Endothelial cell of hepatic sinusoid (primary cell): ENCODE results near the gene BCAP31.

Source experiments
- in situ Hi-C: cut with HindIII; loops from 2 replicates; pipeline ENCODE4 v1.10.0; 2017; ENCODE audit warnings: low sequenced_read_pairs

The BCAP31 gene

DNA sequence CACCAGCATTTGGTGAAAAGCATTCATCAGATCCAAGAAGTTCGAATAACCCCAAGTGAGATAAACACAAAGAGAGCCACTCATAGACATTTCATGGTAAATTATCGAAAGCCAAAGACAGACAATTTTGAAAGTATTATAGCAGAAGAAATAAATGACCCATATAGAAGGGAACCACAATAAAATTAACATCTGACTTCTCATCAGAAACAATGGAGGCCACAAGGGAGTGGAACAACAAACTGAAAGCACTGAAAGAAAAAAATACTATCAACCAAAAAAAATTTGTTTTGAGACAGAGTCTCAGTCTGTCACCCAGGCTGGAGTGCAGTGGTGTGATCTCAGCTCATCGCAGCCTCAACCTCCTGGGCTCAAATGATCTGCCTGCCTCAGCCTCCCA is 64.9 kb downstream of the BCAP31 start:
- in situ Hi-C loops: loop anchor here (5.0 kb wide), 1 partner anchor 107 kb away; no protein-coding TSS in a partner anchor

GRCh38 chrX:153657161-153657560 is 67.0 kb downstream of the BCAP31 start:
- in situ Hi-C loops: loop anchor here (5.0 kb wide), 1 partner anchor 105 kb away; no protein-coding TSS in a partner anchor

- in situ Hi-C loops: no loop called here
These were observed 70.6 kb downstream of the BCAP31 start for GRCh38 chrX:153653556-153653955.

DNA sequence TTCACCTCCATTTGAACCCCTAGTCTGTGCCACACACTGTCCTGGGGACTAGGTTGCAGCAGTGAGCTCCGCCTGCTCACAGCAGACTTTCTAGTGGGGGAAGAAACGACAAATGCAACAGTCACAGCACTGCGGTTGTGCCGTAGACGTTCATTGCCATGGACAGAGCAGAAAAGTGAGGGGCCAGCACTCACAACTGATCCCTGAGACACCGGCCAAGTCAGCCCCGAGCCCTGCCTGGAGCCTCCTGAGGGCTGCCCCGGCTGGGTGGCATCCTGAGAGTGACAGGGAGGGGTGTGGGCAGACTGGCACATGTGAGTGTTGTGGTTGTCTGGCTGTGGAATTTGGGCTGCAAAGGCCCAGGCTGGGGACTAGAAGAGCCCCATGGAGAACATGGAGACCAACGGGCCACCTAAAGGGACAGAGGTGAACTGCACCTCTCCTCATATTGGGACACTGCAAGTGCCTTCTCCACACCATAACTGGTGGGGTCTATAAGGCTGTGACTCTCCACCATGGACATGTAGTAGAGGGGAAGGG is 72.6 kb downstream of the BCAP31 start:
- in situ Hi-C loops: no loop called here

DNA sequence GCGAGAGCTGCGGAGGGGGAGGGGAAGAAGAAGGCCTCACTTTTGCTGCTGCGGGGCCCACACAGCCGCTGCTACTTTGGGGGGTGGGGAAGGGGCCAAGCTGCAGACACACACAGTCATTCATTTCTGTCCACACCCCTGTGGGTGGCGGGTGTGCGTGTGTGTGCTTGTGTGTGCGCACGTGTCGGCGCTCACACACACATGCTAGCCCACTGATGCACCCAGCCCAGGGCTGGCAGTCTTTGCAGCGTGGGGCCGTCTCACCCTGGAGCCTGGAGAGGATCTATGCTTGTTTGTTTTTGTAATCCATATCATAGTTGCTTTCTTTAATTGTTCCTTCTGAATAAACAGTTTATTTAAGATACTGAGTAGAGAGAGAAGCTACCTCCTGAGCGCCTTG is 73.2 kb downstream of the BCAP31 start:
- in situ Hi-C loops: no loop called here
